ENCODE measurements around the gene WDR90.

Gene WDR90

DNA sequence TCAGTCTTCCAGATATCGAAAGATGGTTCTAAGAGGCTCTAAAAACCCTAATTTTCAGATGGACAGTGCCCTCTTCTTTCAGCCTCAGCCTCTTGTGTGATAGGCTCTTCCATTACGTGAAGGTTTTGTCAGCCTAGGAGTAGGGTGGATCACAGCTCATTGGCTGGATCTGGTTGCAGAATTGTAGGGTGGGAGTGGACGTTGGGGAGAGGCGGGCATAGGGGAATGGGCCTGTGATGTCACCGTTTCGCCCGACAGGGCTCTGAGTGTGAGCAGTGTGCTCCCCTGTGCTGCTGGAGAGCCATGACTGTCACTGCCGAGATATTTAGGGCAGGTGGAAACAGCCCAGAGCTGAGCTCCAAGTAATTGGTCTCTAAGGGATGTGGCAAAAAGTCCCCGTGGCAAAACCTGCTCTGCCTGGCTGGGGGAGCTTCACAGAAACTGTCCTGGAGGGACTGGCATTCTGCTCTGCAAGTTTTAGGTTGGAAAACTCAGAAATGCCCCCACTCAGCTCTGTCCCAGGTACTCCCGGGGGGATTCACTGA, 24.6 kb upstream of the WDR90 start:
- TF ChIP-seq, protein P1, sequence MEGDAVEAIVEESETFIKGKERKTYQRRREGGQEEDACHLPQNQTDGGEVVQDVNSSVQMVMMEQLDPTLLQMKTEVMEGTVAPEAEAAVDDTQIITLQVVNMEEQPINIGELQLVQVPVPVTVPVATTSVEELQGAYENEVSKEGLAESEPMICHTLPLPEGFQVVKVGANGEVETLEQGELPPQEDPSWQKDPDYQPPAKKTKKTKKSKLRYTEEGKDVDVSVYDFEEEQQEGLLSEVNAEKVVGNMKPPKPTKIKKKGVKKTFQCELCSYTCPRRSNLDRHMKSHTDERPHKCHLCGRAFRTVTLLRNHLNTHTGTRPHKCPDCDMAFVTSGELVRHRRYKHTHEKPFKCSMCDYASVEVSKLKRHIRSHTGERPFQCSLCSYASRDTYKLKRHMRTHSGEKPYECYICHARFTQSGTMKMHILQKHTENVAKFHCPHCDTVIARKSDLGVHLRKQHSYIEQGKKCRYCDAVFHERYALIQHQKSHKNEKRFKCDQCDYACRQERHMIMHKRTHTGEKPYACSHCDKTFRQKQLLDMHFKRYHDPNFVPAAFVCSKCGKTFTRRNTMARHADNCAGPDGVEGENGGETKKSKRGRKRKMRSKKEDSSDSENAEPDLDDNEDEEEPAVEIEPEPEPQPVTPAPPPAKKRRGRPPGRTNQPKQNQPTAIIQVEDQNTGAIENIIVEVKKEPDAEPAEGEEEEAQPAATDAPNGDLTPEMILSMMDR (IDR thresholded peaks at IDR 0.05; ENCODE audit: low read length), result no peak
- TF ChIP-seq EZH2 (IDR thresholded peaks at IDR 0.05; ENCODE audit: borderline replicate concordance, low read length), result no peak
- Histone ChIP-seq H3K9ac (ENCODE audit: low read length) (no peak overlapping the region), H3K9me2 (ENCODE audit: low read depth, low read length) (no peaks in the 10 kb centered on the region), H3K27me3 (ENCODE audit: insufficient read depth, low read length) (no peaks in the 10 kb centered on the region), H3K4me1 (ENCODE audit: insufficient read depth, low read length, severe bottlenecking) (peaks cover 14% of the 10 kb centered on the region), H3K79me2 (ENCODE audit: insufficient read depth, low read length) (no peaks in the 10 kb centered on the region), H3K9me3 (ENCODE audit: low read length) (no peaks in the 10 kb centered on the region), H3F3A (ENCODE audit: insufficient read depth, low read length) (no peaks in the 10 kb centered on the region), H3K4me2 (ENCODE audit: low read length) (no peak overlapping the region), H4K20me1 (ENCODE audit: insufficient read depth, low read length) (no peaks in the 10 kb centered on the region), H3K27ac (ENCODE audit: low read depth, low read length, poor library complexity, severe bottlenecking) (no peak overlapping the region), H3K36me3 (ENCODE audit: insufficient read depth, low read length) (no peaks in the 10 kb centered on the region), H2AFZ (ENCODE audit: low read length) (no peak overlapping the region), H3K4me3 (ENCODE audit: low read depth, low read length, poor library complexity, severe bottlenecking) (no peak overlapping the region)

DNA sequence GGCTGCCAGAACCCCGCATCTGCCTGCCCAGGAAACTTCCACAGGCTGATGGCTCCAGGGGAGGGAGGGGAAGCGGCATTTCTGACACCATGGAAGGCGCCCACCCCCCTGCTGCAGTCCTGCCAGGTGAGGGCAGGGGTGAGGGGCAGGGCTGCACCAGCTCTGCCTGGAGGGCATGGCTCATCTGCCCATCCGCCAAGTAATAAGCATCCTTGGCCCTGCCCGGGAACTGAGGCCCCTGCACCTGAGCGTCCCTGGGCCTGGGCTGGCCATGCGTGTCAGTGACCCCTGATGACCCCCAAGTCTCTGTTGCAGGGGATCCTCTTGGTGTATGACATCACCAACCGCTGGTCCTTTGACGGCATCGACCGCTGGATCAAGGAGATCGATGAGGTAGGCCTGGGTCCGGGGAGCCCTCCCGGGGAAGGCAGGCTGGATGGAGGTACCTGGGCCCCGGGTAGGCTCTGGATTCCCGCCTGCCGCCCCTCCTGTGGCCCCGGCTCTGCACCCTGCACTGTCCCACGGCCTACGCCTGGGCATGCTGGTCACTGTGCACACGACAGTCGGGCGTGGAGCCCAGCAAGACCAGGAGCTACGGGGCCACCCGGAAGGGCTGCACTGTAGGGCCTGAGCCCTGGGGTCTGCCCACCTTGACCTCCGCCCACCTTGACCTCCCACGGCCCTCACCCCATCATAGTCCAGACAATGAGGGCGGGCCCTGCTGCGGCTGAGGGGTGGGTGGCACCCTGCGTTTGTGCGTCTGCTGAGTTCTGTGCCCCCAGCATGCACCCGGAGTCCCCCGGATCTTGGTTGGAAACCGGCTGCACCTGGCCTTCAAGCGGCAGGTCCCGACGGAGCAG, 23.8 kb upstream of the WDR90 start:
- H4K20me1 ChIP-seq (ENCODE audit: insufficient read depth, low read length), result no peaks in the 10 kb centered on the region
- H3K36me3 ChIP-seq (ENCODE audit: insufficient read depth, low read length), result no peaks in the 10 kb centered on the region
- TF ChIP-seq EZH2 (IDR thresholded peaks at IDR 0.05; ENCODE audit: borderline replicate concordance, low read length), result no peak
- TF ChIP-seq, protein P1 (IDR thresholded peaks at IDR 0.05; ENCODE audit: low read length), result no peak
- H2AFZ ChIP-seq (ENCODE audit: low read length), result no peak overlapping the region
- no peaks in the 10 kb centered on the region for H3K79me2 ChIP-seq (ENCODE audit: insufficient read depth, low read length)
- no peaks in the 10 kb centered on the region for H3F3A ChIP-seq (ENCODE audit: insufficient read depth, low read length)
- H3K4me1 ChIP-seq (ENCODE audit: insufficient read depth, low read length, severe bottlenecking), result peaks cover 14% of the 10 kb centered on the region
- H3K4me2 ChIP-seq (ENCODE audit: low read length), result no peak overlapping the region
- no peaks in the 10 kb centered on the region for H3K27me3 ChIP-seq (ENCODE audit: insufficient read depth, low read length)
- H3K27ac ChIP-seq (ENCODE audit: low read depth, low read length, poor library complexity, severe bottlenecking), result no peak overlapping the region
- no peaks in the 10 kb centered on the region for H3K9me2 ChIP-seq (ENCODE audit: low read depth, low read length)
- H3K9ac ChIP-seq (ENCODE audit: low read length), result no peak overlapping the region
- H3K4me3 ChIP-seq (ENCODE audit: low read depth, low read length, poor library complexity, severe bottlenecking), result no peak overlapping the region
- H3K9me3 ChIP-seq (ENCODE audit: low read length), result no peaks in the 10 kb centered on the region

DNA sequence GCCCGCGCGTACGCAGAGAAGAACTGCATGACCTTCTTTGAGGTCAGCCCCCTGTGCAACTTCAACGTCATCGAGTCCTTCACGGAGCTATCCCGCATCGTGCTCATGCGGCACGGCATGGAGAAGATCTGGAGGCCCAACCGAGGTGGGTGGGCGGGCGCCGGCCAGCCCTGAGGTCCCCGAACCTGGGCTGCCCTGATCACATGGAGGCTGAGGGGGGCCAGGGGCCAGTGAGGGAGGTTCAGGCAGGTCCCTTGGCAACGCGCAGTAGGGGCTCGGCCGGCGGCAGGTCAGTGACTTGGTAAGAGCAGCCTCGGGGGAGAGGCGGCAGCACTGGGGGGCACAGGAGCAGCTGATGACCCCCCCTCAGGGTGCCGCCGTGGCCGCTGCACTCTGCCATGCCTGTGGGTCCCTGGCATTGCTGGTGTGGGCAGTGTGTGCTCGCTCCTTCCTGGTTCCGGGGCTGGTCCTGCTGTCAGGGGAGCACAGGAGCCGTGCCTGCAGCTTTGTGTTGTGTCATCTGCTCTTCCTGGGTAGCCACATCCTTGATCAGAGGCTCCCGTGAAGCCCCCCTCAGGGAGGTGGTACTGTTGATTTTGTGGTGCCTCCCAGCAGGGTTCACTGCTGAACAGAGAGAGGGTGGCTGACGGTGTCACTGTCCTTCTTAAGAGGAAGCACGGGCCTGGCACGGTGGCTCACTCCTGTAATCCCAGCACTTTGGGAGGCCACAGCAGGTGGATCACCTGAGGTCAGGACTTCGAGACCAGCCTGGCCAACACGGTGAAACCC, 23.0 kb upstream of the WDR90 start:
- no peaks in the 10 kb centered on the region for H3K9me2 ChIP-seq (ENCODE audit: low read depth, low read length)
- no peaks in the 10 kb centered on the region for H3K79me2 ChIP-seq (ENCODE audit: insufficient read depth, low read length)
- no peaks in the 10 kb centered on the region; the same call in 1 of the 2 replicates for H3K27me3 ChIP-seq (ENCODE audit: insufficient read depth, low read length)
- no peaks in the 10 kb centered on the region for H3K36me3 ChIP-seq (ENCODE audit: insufficient read depth, low read length)
- H3K27ac ChIP-seq (ENCODE audit: low read depth, low read length, poor library complexity, severe bottlenecking), result no peak overlapping the region
- no peaks in the 10 kb centered on the region for H3F3A ChIP-seq (ENCODE audit: insufficient read depth, low read length)
- no peaks in the 10 kb centered on the region for H4K20me1 ChIP-seq (ENCODE audit: insufficient read depth, low read length)
- H3K4me2 ChIP-seq (ENCODE audit: low read length), result no peak overlapping the region
- no peak for TF ChIP-seq EZH2 (IDR thresholded peaks at IDR 0.05; ENCODE audit: borderline replicate concordance, low read length)
- TF ChIP-seq, protein P1 (IDR thresholded peaks at IDR 0.05; ENCODE audit: low read length), result no peak
- H3K9me3 ChIP-seq (ENCODE audit: low read length), result no peaks in the 10 kb centered on the region
- H3K9ac ChIP-seq (ENCODE audit: low read length), result no peak overlapping the region
- H3K4me1 ChIP-seq (ENCODE audit: insufficient read depth, low read length, severe bottlenecking), result peaks cover 9% of the 10 kb centered on the region
- H2AFZ ChIP-seq (ENCODE audit: low read length), result no peak overlapping the region
- H3K4me3 ChIP-seq (ENCODE audit: low read depth, low read length, poor library complexity, severe bottlenecking), result no peak overlapping the region
